Tibial nerve (tissue), 4 donors: ENCODE results near the gene SRA1.

ENCODE experiments used
- EP300 ChIP-seq, 2 donors: sonication (generic); formaldehyde crosslinking; IDR thresholded peaks; one replicate each; pipeline ENCODE4 v1.6.1; 2017; ENCODE audit warnings: antibody characterized with exemption in 2 of 2, mild to moderate bottlenecking in 1 of 2
- POLR2A ChIP-seq, 2 donors: fragments of 450-650 bp; IDR thresholded peaks; one replicate each; pipeline ENCODE4 v1.6.1; 2017; ENCODE audit warnings: antibody characterized with exemption in 2 of 2, mild to moderate bottlenecking in 2 of 2, moderate library complexity in 2 of 2
- TF ChIP-seq, protein P1 (sequence below), 5 experiments: fragments of 200-600 bp in 3 of 5; fragments of 450-650 bp in 2 of 5; sonication (generic) in 3 of 5; IDR thresholded peaks; one replicate each; pipeline ENCODE4 v1.5.1; 2016 to 2019; ENCODE audit warnings: antibody characterized with exemption in 5 of 5, mild to moderate bottlenecking in 3 of 5, moderate library complexity in 2 of 5

DNA sequence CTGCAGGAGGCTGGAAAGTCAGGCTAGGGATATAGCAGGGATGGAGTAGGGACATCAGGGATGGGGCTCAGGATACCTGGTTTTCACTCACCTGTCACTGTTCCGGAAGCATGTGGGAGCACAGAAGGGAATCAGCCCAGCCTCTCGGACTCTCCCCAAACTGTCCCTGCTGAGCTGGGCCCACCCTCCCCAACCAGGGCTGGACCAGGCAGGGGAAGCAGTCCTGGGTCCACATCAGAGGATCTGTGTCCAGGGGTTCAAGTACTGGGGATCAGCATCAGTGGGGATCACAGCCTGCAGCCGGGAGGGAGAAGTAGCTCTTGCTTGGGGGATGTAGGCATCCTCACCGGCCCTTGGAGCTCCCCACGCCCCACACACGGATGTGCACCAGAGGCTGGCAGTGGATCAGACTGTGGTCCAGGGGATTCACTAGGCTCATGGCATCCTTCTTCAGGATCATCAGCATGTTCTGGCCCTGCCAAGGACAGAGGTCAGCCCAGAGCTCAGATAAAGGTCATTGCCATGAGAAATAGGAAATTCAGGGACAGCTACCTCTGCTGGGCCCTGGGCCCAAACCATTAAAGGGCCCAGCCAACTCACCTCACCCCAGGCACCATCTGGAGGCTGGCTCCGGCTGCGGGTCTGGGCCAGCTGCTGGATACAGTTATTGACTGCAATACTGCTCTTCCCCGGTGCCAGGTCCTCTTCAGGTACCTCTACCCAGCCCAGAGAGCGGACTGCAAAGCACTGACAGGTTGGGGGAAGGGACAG lies 4.7 kb upstream of the SRA1 start:
- TF ChIP-seq, protein P1, sequence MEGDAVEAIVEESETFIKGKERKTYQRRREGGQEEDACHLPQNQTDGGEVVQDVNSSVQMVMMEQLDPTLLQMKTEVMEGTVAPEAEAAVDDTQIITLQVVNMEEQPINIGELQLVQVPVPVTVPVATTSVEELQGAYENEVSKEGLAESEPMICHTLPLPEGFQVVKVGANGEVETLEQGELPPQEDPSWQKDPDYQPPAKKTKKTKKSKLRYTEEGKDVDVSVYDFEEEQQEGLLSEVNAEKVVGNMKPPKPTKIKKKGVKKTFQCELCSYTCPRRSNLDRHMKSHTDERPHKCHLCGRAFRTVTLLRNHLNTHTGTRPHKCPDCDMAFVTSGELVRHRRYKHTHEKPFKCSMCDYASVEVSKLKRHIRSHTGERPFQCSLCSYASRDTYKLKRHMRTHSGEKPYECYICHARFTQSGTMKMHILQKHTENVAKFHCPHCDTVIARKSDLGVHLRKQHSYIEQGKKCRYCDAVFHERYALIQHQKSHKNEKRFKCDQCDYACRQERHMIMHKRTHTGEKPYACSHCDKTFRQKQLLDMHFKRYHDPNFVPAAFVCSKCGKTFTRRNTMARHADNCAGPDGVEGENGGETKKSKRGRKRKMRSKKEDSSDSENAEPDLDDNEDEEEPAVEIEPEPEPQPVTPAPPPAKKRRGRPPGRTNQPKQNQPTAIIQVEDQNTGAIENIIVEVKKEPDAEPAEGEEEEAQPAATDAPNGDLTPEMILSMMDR (IDR thresholded peaks at IDR 0.05): no peak
- TF ChIP-seq POLR2A (IDR thresholded peaks at IDR 0.05): no peak
- no peak for TF ChIP-seq EP300 (IDR thresholded peaks at IDR 0.05)
